ENCODE data around the gene CACNB1.

DNA sequence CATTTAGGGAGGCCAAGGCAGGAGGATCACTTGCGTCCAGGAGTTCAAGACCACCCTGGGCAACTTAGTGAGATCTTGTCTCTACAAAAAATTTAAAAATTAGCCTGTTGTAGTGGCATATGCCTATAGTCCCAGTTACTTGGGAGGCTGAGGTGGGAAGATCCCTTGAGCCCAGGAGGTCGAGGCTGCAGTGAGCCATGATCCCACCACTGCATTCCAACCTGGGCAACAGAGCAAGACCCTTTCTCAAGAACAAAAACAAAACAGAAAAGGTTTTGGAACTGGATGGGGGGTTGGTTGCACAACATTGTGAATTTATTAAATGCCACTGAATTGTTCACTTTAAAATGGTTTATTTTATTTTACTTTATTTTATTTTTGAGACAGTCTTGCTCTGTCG, 67.3 kb downstream of the CACNB1 start:
- TF ChIP-seq, protein P1, sequence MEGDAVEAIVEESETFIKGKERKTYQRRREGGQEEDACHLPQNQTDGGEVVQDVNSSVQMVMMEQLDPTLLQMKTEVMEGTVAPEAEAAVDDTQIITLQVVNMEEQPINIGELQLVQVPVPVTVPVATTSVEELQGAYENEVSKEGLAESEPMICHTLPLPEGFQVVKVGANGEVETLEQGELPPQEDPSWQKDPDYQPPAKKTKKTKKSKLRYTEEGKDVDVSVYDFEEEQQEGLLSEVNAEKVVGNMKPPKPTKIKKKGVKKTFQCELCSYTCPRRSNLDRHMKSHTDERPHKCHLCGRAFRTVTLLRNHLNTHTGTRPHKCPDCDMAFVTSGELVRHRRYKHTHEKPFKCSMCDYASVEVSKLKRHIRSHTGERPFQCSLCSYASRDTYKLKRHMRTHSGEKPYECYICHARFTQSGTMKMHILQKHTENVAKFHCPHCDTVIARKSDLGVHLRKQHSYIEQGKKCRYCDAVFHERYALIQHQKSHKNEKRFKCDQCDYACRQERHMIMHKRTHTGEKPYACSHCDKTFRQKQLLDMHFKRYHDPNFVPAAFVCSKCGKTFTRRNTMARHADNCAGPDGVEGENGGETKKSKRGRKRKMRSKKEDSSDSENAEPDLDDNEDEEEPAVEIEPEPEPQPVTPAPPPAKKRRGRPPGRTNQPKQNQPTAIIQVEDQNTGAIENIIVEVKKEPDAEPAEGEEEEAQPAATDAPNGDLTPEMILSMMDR (IDR thresholded peaks at IDR 0.05): no peak
- TF ChIP-seq POLR2AphosphoS5 (IDR thresholded peaks at IDR 0.05) (no peak), POLR2A (IDR thresholded peaks at IDR 0.05) (no peak)
